DMS114 treated with DMSO at 0.1 percent for 48 hours (cell line): ENCODE measurements around the gene MAPT.
"Not testable (repeated sequence)": the region's sequence is repeated elsewhere in the genome, so short reads cannot be mapped to it uniquely, and the experiment has no call there.

Experiments
- DNase-seq: peaks from one replicate; lab custom pipeline; 2025; ENCODE audit not compliant: unreplicated experiment; lab: John Stamatoyannopoulos, UW

The MAPT gene

DNA sequence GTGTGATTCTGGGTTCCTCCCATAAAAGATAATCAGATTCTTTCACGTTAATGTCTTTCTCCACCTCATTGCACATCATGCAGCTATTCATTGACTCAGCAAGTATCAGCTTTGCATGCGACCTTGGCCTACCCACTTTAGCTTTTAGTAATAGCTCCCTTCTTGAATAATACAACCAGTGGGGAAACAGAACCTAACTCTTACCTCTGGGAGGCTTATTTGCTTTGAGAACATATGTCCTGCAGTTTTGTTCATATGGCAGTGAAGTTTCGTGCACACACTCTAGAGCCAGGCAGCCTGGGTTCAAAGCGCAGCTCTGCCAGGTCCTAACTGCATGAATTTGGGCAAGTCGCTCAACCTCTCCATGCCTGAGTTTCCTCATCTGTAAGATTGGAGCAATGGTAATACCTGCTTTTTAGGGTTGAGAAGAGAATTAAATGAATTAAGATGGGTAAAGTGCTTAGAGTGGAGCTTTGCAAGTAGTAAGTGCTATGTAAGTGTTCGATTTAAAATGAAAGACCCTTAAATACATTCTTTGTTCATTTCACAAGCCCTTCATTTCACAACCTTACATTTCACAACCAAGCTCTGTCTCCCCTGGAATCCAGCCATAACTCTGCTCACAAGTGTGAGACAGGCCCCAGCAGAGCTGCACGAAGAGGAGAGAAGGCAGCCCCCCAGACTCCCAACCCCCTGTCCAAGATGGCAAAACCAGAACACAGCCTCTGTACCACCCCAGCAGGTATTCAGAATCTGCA, 29.3 kb downstream of the MAPT start:
- DNase-seq: no peak

- no peak for DNase-seq
Observed at GRCh38 chr17:45924332-45924820, 30.0 kb downstream of the MAPT start.

- no peak for DNase-seq
Observed at GRCh38 chr17:45925311-45925710, 31.0 kb downstream of the MAPT start.

DNA sequence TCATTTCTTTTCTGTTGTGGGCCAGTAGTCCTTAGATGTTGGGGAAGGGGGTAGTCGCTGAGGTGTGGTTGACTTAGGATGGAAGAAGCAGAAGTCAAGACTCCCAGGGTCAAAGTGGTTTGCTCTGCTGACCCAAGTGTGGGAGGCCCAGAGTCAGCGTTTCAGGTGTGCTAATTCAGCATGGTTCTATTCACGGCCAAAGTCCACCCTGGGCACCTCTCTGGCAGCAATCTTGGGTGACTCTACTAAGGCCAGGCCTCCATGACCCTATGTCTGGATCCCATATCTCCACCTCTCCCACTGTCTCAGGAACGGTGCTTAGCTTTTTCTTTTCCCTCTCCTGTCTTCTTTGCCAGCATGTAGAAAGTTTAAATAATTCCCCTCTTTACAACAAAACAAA, 32.9 kb downstream of the MAPT start:
- DNase-seq: no peak

- no peak for DNase-seq
Observed at GRCh38 chr17:45929344-45929743, 35.0 kb downstream of the MAPT start.

GRCh38 chr17:45930420-45930951, 36.1 kb downstream of the MAPT start:
- no peak for DNase-seq

DNA sequence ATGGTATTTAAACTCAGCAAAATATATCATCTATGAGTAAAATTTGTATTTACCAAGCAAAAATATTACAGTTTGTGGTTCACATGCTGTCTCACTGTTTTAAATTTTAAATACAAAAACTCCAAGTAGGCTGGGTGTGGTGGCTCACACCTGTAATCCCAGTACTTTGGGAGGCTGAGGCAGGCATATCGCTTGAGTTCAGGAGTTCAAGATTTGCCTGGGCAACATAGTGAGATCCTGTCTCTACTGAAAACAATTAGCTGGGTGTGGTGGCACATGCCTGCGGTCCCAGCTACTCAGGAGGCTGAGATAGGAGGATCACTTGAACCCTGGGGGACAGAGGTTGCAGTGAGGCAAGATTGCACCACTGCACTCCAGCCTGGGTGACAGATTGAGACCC, 37.3 kb downstream of the MAPT start:
- no peak for DNase-seq

GRCh38 chr17:45934044-45934979, 40.0 kb downstream of the MAPT start:
- no peak for DNase-seq

DNA sequence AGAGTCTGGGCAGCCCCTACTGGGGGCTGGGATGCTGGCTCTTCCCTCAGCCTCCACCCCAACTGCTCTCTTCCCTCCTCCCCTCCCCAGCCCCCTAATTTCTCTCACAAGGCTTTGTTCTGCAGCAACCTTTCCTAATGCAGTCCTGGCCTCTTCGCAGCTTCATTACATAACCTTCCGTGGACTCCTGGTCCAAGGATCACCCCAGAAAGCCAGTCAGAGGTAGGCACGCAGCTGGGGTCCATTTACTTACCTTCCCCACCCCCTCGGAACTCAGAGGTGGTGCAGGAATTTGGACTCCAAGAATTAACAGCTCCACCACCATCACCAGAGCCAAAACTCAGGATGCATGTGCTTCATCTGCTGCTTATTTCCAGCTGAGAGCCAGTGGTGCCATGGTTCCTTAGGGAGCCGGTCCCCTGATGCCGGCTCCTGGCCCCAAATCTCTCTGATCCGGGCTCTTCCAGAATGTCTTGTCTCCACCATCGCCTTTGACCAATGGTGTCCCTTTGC, 40.9 kb downstream of the MAPT start:
- no peak for DNase-seq

- DNase-seq: no peak
Observed at GRCh38 chr17:45935710-45936509, 41.6 kb downstream of the MAPT start.

- no peak for DNase-seq
Observed at GRCh38 chr17:45936610-45937009, 42.3 kb downstream of the MAPT start.

DNA sequence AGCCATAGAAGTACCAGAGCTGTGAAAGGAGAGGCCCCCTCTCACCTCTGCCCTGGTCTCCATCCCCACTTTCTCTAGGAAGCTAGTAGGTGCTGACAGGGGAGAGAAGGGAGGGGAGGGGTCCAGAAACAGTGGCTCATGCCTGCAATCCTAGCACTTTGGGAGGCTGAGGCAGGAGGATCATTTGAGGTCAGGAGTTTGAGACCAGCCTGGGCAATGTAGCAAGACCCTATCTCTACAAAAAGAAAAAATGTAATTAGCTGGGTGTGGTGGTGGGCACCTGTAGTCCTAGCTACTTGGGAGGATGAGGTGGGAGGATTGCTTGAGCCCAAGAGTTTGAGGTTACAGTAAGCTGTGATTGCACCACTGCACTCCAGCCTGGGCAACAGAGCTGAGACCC, 42.8 kb downstream of the MAPT start:
- not testable (repeated sequence) for DNase-seq

DNA sequence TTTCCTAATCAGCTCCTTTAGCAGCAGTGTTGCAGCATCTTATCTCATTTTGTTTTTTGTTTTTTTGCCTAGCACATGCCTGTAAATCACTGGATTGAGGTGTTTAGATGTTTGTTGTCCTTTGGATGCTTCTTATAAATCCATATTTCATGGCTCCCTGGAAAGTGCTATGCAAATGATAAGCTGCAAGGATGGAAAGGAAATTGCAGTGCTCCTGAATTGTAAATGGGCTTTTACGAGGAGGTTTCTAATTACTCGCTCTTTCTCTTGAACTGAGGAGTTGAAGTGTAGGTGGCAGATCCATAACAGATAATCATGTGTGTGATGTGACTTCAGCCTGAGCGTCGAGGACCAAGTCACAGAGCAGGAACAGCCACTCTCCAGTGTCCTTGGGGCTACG, 45.0 kb downstream of the MAPT start:
- no peak for DNase-seq

DNA sequence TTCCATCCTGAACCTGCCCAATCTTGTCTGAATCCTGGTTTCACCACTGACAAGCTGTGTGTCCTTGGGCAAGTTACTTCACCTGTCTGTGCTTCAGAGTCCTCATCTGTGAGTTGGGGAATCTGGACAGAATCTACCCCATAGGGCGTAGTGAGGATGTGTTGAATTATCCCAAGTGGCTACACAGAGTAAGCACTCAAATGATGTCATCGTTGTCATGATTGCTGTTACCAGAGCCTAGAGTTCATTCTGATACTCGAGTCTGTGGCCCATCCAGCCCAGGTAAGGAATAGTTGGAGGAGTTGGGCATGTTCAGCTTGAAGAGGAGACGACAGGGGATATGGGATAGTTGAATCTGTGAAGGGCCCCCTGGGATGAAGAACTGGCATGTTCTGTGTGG, 45.9 kb downstream of the MAPT start:
- no peak for DNase-seq

GRCh38 chr17:45940826-45941225, 46.5 kb downstream of the MAPT start:
- no peak for DNase-seq

GRCh38 chr17:45941395-45941794, 47.0 kb downstream of the MAPT start:
- no peak for DNase-seq

DNA sequence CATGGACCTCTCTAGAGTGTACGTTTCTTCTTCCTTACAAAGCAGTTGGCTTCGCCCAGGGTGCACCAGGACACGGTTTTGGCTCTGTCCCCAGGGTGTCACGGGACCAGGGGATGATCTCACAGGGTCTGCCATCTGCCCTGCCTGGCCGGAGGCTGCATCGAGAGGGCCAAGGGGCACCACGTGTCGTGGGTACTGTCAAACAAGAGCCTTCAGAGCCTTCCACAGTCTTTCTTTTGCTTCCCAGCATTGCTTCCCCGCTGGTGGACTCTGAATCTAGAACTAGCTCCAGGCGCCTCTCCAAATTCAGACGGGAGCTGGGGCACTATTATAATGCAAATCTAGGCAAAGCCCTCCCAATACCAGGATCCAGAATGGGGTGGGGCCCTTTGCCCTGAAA, 47.9 kb downstream of the MAPT start:
- DNase-seq: no peak

DNA sequence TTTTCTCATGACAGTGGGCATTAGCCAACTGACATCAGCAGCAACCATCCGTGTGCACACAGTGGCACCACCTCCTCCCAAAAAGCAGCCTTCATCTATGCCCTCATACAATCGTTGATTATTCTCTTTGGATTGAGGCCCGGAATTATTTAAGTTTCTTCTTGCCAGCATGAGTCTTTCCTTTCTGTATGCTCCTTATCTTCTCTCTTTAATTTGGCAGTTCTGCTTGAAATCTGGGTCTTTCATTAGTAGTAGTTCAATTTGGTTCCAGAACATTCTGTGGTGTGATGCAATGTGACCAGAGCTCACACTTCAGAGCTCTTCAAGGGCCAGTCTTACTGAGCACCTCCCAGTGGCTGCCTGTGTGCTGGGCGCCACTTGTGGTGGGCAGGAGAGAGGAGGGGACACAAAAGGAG, 52.5 kb downstream of the MAPT start:
- no peak for DNase-seq

- no peak for DNase-seq
Observed at GRCh38 chr17:45948498-45948880, 54.1 kb downstream of the MAPT start.

GRCh38 chr17:45948881-45949624, 54.7 kb downstream of the MAPT start:
- DNase-seq: no peak
